Panc1 (cell line): Measurements from ENCODE around the gene CDYL2.

Experiments
- POLR2AphosphoS5 ChIP-seq: IDR thresholded peaks from 2 replicates; pipeline ENCODE4 v1.6.1; 2012; ENCODE audit warnings: mild to moderate bottlenecking, low read depth, low read length, moderate library complexity
- TF ChIP-seq, protein P1 (sequence below): fragments of 450-650 bp; IDR thresholded peaks from 2 replicates; pipeline ENCODE4 v1.5.1; 2017; ENCODE audit warnings: mild to moderate bottlenecking

DNA sequence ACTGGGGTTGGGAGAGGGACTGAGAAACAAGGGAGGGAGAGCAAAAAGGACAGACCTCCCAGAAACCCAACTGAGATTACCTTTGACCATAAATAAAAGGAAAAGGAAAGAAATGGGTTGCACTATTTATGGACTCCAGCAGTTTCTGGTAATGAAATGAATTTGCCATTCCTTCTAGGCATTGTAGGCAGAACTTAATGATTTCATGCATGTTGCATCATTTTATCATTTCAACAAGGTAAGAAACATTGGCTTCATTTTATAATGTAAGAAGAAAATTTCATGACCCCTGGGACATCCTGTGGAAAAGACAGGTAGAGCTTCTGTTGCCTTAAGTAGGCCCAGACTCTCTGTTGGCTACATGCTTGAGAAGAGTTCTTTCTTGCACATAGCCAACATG, 8.2 kb upstream of the CDYL2 start:
- TF ChIP-seq POLR2AphosphoS5: no peak
- TF ChIP-seq, protein P1, sequence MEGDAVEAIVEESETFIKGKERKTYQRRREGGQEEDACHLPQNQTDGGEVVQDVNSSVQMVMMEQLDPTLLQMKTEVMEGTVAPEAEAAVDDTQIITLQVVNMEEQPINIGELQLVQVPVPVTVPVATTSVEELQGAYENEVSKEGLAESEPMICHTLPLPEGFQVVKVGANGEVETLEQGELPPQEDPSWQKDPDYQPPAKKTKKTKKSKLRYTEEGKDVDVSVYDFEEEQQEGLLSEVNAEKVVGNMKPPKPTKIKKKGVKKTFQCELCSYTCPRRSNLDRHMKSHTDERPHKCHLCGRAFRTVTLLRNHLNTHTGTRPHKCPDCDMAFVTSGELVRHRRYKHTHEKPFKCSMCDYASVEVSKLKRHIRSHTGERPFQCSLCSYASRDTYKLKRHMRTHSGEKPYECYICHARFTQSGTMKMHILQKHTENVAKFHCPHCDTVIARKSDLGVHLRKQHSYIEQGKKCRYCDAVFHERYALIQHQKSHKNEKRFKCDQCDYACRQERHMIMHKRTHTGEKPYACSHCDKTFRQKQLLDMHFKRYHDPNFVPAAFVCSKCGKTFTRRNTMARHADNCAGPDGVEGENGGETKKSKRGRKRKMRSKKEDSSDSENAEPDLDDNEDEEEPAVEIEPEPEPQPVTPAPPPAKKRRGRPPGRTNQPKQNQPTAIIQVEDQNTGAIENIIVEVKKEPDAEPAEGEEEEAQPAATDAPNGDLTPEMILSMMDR: no peak
